T-helper 2 cell treated with Interferon-gamma antibody and Interleukin-4, amounts not matched to agents 100 ng/mL and 5 ng/mL, for 36 hours (primary cell): Measurements from ENCODE around the gene PJVK. TPM values are rescaled to one million over a fixed set of nuclear protein-coding genes. Genes with fewer than 3 reads are reported as not detected.

ENCODE experiments used
- intact Hi-C: fragments of 100-400 bp; cut with micrococcal nuclease; formaldehyde crosslinking; loops from one replicate; pipeline ENCODE4 v1.15.1; 2023
- total RNA-seq: library from RNA; stranded (reverse); gene quantifications from 2 replicates; pipeline ENCODE4 v1.2.3, GENCODE V29; 2022

PJVK gene
- total RNA-seq, 1 donor from 2014 or later, result 1.7 TPM

- intact Hi-C loops, result loop anchor here (1.0 kb wide), 1 partner anchor 366 kb away; no protein-coding TSS in a partner anchor
Observed at GRCh38 chr2:178479275-178479616, 28.1 kb downstream of the PJVK start.

GRCh38 chr2:178479758-178480226 is 28.6 kb downstream of the PJVK start:
- intact Hi-C loops, result loop anchor here (1.0 kb wide), 2 partner anchors 44 to 366 kb away; no protein-coding TSS in a partner anchor

- intact Hi-C loops, result loop anchor here (1.0 kb wide), 1 partner anchor 43 kb away; no protein-coding TSS in a partner anchor
Observed at GRCh38 chr2:178480227-178481181, 29.3 kb downstream of the PJVK start, which contains the start of gene PLEKHA3. Gene PLEKHA3, plus strand, starts transcription at chr2:178480457. Its CDS starts 413 bp downstream, at chr2:178480870.

- intact Hi-C loops, result no loop called here
Observed at GRCh38 chr2:178482437-178482836, 31.3 kb downstream of the PJVK start.

- intact Hi-C loops, result no loop called here
Observed at GRCh38 chr2:178484245-178485041, 33.3 kb downstream of the PJVK start.

- intact Hi-C loops, result no loop called here
Observed at GRCh38 chr2:178485356-178485755, 34.2 kb downstream of the PJVK start.

- intact Hi-C loops, result no loop called here
Observed at GRCh38 chr2:178491612-178492011, 40.4 kb downstream of the PJVK start.

GRCh38 chr2:178496049-178496448 is 44.9 kb downstream of the PJVK start:
- intact Hi-C loops, result no loop called here

- intact Hi-C loops, result no loop called here
Observed at GRCh38 chr2:178498137-178498536, 47.0 kb downstream of the PJVK start.

GRCh38 chr2:178499640-178500039 is 48.5 kb downstream of the PJVK start:
- intact Hi-C loops, result no loop called here

GRCh38 chr2:178502751-178503150 is 51.6 kb downstream of the PJVK start:
- intact Hi-C loops, result no loop called here

- intact Hi-C loops, result no loop called here
Observed at GRCh38 chr2:178506101-178506500, 54.9 kb downstream of the PJVK start.

- intact Hi-C loops, result no loop called here
Observed at GRCh38 chr2:178506524-178506923, 55.3 kb downstream of the PJVK start.

GRCh38 chr2:178506949-178507348 is 55.8 kb downstream of the PJVK start:
- intact Hi-C loops, result no loop called here

- intact Hi-C loops, result no loop called here
Observed at GRCh38 chr2:178508646-178509045, 57.5 kb downstream of the PJVK start.

GRCh38 chr2:178510384-178510783 is 59.2 kb downstream of the PJVK start:
- intact Hi-C loops, result no loop called here

Other genes with a start within 250 kb of the PJVK start
- gene PRKRA, start 203 bp upstream of the PJVK start, total RNA-seq, result 49.4 and 50.7 TPM in 2 replicates
- gene FKBP7, start 27.2 kb downstream of the PJVK start, total RNA-seq, result 2.7 and 3.5 TPM in 2 replicates
- 24.0 and 24.9 TPM in 2 replicates for gene PLEKHA3, start 29.1 kb downstream of the PJVK start, total RNA-seq